GM12891 (cell line): ENCODE results near the gene FAM180A.

Experiments
- POLR2A ChIP-seq: IDR thresholded peaks from 2 replicates; pipeline ENCODE4 v1.6.1; 2011; ENCODE audit warnings: low read depth, low read length, control low read depth
- POLR2AphosphoS5 ChIP-seq: IDR thresholded peaks from 2 replicates; pipeline ENCODE4 v1.6.1; 2011; ENCODE audit warnings: low read depth, low read length, control low read depth
- POU2F2 ChIP-seq: IDR thresholded peaks from 2 replicates; pipeline ENCODE4 v1.6.1; 2011; ENCODE audit warnings: low read depth, mild to moderate bottlenecking, control low read depth, low read length, moderate library complexity
- TAF1 ChIP-seq: IDR thresholded peaks from 2 replicates; pipeline ENCODE4 v1.6.1; 2011; ENCODE audit warnings: low read depth, low read length, control low read depth

- TF ChIP-seq POLR2A (no peak), POLR2AphosphoS5 (no peak), TAF1 (no peak), POU2F2 (no peak)
These were observed 22.4 kb upstream of the FAM180A start for GRCh38 chr7:135771051-135771450.
